Activated T-helper 1 cell treated with Interleukin-2 at 50 U/mL for 16 hours (primary cell): Measurements from ENCODE around the gene ORM1.

Experiments
- DNase-seq: peaks from one replicate; pipeline ENCODE4 v3.0.0-alpha.2; 2020; ENCODE audit warnings: low read depth

The ORM1 gene

DNA sequence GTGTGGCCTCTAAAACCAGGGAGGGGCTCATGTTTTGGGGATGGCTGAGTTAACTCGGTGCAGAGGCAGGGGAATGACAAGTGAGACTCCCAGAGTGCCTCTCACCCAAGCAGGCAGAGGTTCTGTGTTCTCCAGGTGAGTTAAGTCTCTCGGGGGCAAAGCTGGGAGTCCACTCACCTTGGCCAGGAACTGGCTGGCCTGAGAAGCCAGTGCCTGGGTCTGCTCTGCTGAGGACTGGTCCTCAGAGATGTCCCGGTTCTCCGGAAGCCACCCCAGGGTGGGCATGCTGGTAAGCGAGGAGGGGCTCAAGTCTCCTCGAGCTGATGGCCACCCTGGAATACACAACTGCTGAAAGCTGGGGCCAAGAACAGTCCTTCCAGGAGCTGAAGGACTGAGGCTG, 44.5 kb downstream of the ORM1 start:
- no peak for DNase-seq

DNA sequence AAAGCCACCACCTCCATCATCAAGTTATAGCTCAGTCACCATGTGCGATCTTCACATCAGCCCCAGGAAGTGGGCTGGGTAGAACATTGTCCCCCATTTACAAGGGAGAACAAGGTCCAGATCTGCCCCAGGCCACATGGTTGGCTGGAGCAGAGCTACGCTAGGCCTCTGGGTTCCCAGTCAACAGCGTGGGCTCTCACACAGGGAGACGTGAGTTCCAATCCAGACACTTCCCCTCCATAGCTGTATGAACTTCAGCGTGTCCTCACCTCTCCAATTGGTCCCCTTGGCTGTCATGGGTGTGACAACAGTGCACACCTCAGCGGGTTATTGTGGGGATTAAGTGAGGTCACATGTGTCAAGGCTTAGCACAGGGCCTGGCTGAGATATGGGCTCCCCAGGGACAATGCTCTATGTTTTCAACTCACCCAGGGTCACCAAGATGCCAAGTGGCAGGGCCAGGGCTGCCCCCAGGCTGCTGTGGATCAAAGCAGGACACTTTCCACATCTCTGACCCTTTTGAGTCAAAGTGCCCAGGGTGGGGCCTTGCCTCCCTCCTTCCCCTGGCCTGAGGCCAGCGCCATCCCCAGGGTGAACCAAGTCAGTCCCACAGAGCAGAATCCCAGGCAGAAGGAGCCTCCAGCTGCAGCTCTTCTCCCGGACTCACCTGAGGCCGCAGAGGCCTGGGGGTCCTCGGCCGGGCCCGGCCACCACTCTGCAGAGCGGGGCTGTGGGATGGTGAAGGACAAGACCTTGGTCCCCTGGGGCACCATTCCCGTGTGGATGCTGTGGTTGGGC, 45.1 kb downstream of the ORM1 start:
- no peak for DNase-seq

DNA sequence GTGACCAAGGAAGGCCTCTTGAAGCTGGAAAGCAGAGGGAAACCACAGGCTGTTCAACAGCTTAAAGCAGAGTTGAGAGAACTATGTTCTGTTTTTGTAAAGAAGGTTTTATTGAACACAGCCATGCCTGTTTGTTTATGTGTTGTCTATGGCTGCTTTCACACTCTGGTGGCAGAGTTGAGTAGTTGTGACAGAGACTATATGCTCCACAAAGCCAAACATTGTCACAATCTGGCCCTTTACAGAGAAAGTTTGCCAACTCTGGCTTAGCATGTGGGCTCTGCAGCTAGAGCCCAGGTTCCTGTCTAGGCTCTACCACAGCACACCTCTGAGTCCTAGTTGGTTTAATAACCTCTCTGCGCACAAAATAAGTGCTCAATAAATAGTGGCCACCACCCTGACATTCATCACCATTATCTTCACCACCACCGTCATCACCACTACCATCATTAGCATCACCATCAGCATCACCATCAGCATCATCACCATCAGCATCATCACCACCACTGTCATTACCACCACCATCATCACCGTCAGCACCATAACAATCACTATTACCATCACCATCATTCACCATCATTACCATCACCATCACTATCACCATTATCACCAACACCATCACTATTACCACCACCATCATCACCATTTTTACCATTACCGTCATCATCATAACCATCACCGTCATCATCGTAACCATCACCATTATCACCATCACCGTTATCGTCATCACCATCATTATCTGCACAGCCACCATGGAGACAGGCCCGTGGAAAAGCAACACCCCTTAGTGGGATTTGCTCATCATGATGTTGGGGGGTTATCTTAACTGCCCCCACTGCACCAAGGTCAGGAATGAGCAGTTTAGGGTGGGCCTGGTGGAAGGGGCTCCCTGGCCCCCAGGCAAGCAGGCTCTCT, 46.6 kb downstream of the ORM1 start:
- DNase-seq = no peak

DNA sequence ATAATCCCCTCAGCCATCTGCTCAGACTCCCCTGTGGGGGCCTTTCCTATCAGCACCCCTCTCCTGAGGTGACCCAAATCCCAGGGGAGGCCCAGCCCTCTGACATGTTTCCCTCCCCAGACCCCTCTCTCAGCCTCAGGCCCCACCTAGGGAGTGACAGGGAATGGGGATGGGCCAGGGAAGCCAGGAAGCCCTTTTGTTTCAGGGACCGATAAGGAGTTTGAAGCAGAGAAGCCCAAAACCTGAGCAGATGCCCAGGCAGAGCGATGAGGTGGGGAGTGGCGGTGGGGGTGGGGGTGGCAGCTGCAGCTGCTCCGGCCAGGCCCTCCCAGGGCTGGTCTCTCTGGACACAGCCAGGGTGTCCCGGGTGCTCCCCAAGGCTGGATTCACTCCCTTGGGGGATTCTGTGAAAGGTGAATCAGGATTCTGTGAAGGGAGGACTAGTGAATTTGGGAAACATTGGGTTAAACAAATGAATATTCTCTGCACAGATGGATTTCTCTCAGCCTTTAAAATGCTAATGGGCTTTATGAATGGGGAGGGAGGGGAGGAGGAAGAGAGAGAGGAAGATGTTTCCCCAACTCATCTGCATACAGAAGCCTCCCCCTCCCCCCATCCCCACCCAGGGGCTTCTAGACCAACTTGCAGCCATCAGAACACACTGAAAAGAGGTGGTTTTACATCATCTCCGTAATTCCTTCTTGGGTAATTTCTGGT, 47.5 kb downstream of the ORM1 start:
- DNase-seq = no peak

DNA sequence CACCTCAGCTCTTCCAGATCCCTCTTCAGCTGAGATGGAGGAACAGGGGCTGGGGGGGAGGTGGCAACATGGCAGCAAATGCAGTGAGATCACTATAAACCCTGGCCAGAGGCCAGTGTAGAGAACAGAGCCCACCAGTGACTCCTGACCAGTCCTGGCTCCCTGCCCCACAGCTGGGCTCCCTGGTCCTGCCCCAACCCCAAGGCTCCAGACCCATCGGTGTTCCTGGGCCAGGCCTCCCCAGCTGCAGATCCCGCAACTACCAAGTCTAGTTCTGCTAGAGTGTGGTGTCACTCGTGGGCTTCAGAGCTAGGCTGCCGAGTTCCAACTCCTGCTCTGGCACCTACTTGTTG, 48.0 kb downstream of the ORM1 start:
- DNase-seq = no peak

- DNase-seq = no peak
These were observed 48.5 kb downstream of the ORM1 start for GRCh38 chr9:114371343-114371944.

- no peak for DNase-seq
These were observed 49.3 kb downstream of the ORM1 start for GRCh38 chr9:114371973-114372917.

- DNase-seq = peak; percentile 79
These were observed 50.1 kb downstream of the ORM1 start for GRCh38 chr9:114372921-114373448.

DNA sequence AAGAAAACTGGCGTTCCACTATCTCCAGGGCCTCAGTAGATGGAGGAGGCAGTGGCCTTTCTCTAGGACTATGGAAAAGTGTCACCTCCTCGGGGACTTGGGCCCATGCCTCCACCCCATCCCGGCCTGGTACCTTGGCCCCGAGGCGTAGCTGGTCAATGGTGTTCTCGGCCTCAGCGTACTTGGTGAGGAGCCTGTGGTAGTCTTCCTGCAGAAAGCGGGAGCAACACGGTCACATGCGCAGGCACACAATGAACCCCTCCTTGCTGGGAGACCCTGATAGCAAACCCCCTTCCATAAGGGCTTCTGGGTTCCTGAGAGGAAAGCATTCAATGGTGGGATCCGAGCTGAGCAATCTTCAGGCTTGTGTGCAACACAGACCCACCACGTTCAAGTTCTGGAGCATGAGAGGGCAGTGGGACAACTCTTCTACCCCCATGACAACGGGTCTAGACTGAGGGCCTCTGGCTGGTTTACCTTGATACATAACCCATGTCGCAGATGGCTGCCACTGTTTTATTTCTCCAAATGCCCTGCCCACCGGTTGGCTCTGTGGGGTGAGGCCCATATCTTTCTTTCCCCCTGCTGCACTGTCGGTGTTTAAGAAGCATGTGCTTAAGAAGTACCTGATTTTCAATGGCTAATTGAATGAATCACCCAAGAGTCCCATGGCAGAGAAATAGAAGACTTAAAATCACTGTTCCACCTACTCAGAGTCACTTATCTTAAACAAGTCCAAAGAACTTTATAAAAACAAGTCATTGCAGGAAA, 51.2 kb downstream of the ORM1 start:
- no peak for DNase-seq

- DNase-seq = no peak
These were observed 52.0 kb downstream of the ORM1 start for GRCh38 chr9:114374936-114375335.

DNA sequence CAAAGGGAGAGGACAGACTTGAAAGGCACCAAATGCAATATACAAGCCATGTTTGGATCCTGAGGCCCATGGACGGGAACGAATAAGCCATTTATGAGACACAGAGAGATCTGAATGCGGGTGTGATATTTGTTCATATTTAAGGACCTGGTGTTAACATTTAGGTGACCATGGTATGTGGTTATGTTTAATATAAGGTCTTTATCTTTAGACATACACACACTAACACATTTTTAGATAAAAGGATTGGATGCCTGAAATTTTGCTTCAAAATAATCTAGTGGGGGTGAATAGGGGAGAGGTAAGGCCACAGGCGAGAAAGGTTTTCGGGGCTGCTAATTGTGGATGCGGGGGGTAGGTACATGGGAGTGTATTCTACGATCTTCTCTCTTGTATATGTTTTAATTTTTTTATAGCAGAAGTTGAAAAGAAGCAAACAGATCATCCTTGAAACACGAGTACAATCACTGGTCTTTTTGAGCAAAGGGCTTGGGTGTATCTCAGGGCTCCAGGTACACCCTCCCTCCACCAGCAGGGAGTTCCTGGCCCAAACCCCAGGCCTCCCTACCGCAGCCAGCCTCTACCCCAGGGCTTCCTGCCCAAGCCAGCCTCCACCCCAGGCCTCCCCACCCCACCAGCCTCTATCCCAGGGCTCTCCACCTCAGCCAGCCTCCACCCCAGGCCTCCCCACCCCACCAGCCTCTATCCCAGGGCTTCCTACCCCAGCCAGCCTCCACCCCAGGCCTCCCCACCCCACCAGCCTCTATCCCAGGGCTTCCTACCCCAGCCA, 52.7 kb downstream of the ORM1 start:
- no peak for DNase-seq
